ENCODE results near the gene PAXX.

DNA sequence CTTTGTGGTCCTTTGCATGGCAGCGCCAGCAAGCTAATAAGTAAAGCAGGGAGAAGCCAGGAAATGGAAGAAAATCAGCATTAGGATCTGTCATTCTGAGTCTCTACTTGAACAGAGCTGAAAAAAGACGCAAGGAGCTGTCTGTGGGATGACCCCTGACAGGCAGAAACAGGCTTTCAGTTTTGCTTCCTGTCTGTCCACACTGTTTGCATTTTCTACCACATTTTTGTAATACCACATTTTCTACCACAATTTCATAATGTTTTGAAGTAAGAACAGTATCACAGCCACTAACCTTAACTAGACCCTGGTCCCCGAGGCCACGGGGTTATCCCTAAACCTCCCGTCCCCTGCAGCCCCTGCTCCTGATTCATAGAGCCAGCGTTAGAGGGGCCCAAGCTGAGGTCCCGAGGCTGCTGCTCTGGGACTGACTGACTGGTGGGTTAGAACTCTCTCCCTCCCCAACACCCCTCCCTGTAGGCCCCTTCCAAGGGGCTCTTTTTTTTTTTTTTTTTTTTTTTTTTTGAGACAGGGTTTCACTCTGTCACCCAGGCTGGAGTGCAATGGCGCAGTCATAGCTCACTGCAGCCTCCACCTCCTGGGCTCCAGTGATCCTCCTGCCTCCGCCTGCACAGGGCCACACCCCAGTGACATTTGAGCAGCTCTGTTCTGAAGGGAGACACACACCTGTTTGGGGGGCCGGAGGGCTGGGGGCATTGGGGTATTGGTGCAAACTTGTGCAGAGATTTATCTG is 8.1 kb downstream of the PAXX start:
- TF ChIP-seq CTCF (IDR thresholded peaks at IDR 0.05) = no peak
- TF ChIP-seq POLR2A (IDR thresholded peaks at IDR 0.05) = no peak

Measured in body of pancreas (tissue), 4 donors.